ENCODE data around the gene PGAP2. TPM values are rescaled to one million over a fixed set of nuclear protein-coding genes. Genes with fewer than 3 reads are reported as not detected.

The PGAP2 gene
- polyA plus RNA-seq, 1 donor (not counting 4 experiments of a cell fraction or from before 2014, with no cell fraction given), result 37.3 TPM

GRCh38 chr11:3782963-3783362, 25.4 kb upstream of the PGAP2 start:
- dilution Hi-C loops (cut with MboI; ENCODE audit: extremely low pct_ligation_motif_present, low sequenced_read_pairs), result no loop called here
- no peak overlapping the region for H3K27ac ChIP-seq (ENCODE audit: control insufficient read depth, insufficient read depth, low read length)

GRCh38 chr11:3783611-3784010, 24.7 kb upstream of the PGAP2 start:
- Histone ChIP-seq H3K27ac (ENCODE audit: control insufficient read depth, insufficient read depth, low read length) (no peak overlapping the region), H3K79me2 (ENCODE audit: control insufficient read depth, insufficient read depth, low read length) (peaks cover 80% of the 10 kb centered on the region), H3K4me1 (ENCODE audit: control insufficient read depth, extremely low read depth, insufficient read depth, low read length) (no peaks in the 10 kb centered on the region), H3K36me3 (ENCODE audit: control insufficient read depth in 2 of 2, extremely low read depth in 1 of 2, insufficient read depth in 2 of 2, low read length in 2 of 2) (peaks cover 8% of the 10 kb centered on the region in 2 experiments), H3K9ac (ENCODE audit: control insufficient read depth, extremely low read depth, insufficient read depth, low read length) (no peak overlapping the region), H3K9me3 (ENCODE audit: control insufficient read depth, low read depth, low read length) (no peaks in the 10 kb centered on the region), H2AFZ (ENCODE audit: control insufficient read depth, low read length) (no peak overlapping the region), H3K4me3 (ENCODE audit: control insufficient read depth in 2 of 3, extremely low read depth in 1 of 3, insufficient read depth in 2 of 3, low read depth in 1 of 3, low read length in 3 of 3) (no peak overlapping the region), H3K27me3 (ENCODE audit: control insufficient read depth, extremely low read depth, insufficient read depth, low read length) (no peaks in the 10 kb centered on the region), H3K9me1 (ENCODE audit: control insufficient read depth, extremely low read depth, insufficient read depth, low read length) (no peaks in the 10 kb centered on the region), H3K4me2 (ENCODE audit: control insufficient read depth, extremely low read depth, insufficient read depth, low read depth, low read length) (no peak overlapping the region), H4K20me1 (ENCODE audit: control insufficient read depth, extremely low read depth, insufficient read depth, low read length) (peaks cover 10% of the 10 kb centered on the region)
- FAIRE-seq, result no peak
- dilution Hi-C loops (cut with MboI; ENCODE audit: extremely low pct_ligation_motif_present, low sequenced_read_pairs), result no loop called here
- no peak for DNase-seq (ENCODE audit: low read depth, low spot score)
- TF ChIP-seq CTCF (optimal IDR thresholded peaks at IDR 0.05 in 1 of 3, IDR thresholded peaks at IDR 0.05 in 1 of 3, conservative IDR thresholded peaks at IDR 0.05 in 1 of 3; ENCODE audit: extremely low read depth in 1 of 3, insufficient read depth in 2 of 3, low read length in 3 of 3) (no peak), EZH2 (IDR thresholded peaks at IDR 0.05; ENCODE audit: low read length) (no peak)

More at GRCh38 chr11:3782963-3783362, 25.4 kb upstream of the PGAP2 start:
- peaks cover 13 to 14% of the 10 kb centered on the region in 2 experiments for H3K36me3 ChIP-seq (ENCODE audit: control insufficient read depth in 2 of 2, extremely low read depth in 1 of 2, insufficient read depth in 2 of 2, low read length in 2 of 2)
- TF ChIP-seq CTCF (optimal IDR thresholded peaks at IDR 0.05 in 1 of 3, IDR thresholded peaks at IDR 0.05 in 1 of 3, conservative IDR thresholded peaks at IDR 0.05 in 1 of 3; ENCODE audit: extremely low read depth in 1 of 3, insufficient read depth in 2 of 3, low read length in 3 of 3) (no peak), EZH2 (IDR thresholded peaks at IDR 0.05; ENCODE audit: low read length) (no peak)
- no peak overlapping the region for H3K9ac ChIP-seq (ENCODE audit: control insufficient read depth, extremely low read depth, insufficient read depth, low read length)
- no peak for DNase-seq (ENCODE audit: low read depth, low spot score)
- H4K20me1 ChIP-seq (ENCODE audit: control insufficient read depth, extremely low read depth, insufficient read depth, low read length), result peaks cover 10% of the 10 kb centered on the region
- H3K4me1 ChIP-seq (ENCODE audit: control insufficient read depth, extremely low read depth, insufficient read depth, low read length), result no peaks in the 10 kb centered on the region
- H2AFZ ChIP-seq (ENCODE audit: control insufficient read depth, low read length), result no peak overlapping the region
- H3K4me2 ChIP-seq (ENCODE audit: control insufficient read depth, extremely low read depth, insufficient read depth, low read depth, low read length), result no peak overlapping the region
- no peaks in the 10 kb centered on the region for H3K9me1 ChIP-seq (ENCODE audit: control insufficient read depth, extremely low read depth, insufficient read depth, low read length)
- H3K79me2 ChIP-seq (ENCODE audit: control insufficient read depth, insufficient read depth, low read length), result peaks cover 76% of the 10 kb centered on the region
- H3K4me3 ChIP-seq (ENCODE audit: control insufficient read depth in 2 of 3, extremely low read depth in 1 of 3, insufficient read depth in 2 of 3, low read depth in 1 of 3, low read length in 3 of 3), result no peak overlapping the region
- H3K27me3 ChIP-seq (ENCODE audit: control insufficient read depth, extremely low read depth, insufficient read depth, low read length), result no peaks in the 10 kb centered on the region
- H3K9me3 ChIP-seq (ENCODE audit: control insufficient read depth, low read depth, low read length), result no peaks in the 10 kb centered on the region
- FAIRE-seq, result no peak
